NCI-H2081 (cell line): ENCODE data around the gene FGF14.

ENCODE experiments used
- DNase-seq, 2 experiments: peaks; one replicate each; lab custom pipeline; 2025; lab: John Stamatoyannopoulos, UW

The FGF14 gene

GRCh38 chr13:101792189-101792588 lies 609.7 kb downstream of the FGF14 start:
- DNase-seq: no peak

GRCh38 chr13:101785858-101786257 lies 616.0 kb downstream of the FGF14 start:
- peak; percentile 25 to 76 for DNase-seq

GRCh38 chr13:101784313-101784712 lies 617.5 kb downstream of the FGF14 start:
- no peak for DNase-seq

GRCh38 chr13:101783554-101783953 lies 618.3 kb downstream of the FGF14 start:
- no peak for DNase-seq

GRCh38 chr13:101780211-101780610 lies 621.6 kb downstream of the FGF14 start:
- no peak for DNase-seq

- no peak for DNase-seq
These were observed 622.7 kb downstream of the FGF14 start for GRCh38 chr13:101779147-101779546.

- no peak for DNase-seq
These were observed 626.6 kb downstream of the FGF14 start for GRCh38 chr13:101775267-101775666.

- no peak for DNase-seq
These were observed 627.5 kb downstream of the FGF14 start for GRCh38 chr13:101774393-101774792.

- DNase-seq: no peak
These were observed 628.8 kb downstream of the FGF14 start for GRCh38 chr13:101773062-101773461.

- no peak for DNase-seq
These were observed 634.7 kb downstream of the FGF14 start for GRCh38 chr13:101767131-101767530.

- no peak for DNase-seq
These were observed 638.7 kb downstream of the FGF14 start for GRCh38 chr13:101763191-101763590.

GRCh38 chr13:101757446-101758039 lies 644.3 kb downstream of the FGF14 start:
- DNase-seq: peak; percentile 54 to 59

GRCh38 chr13:101755228-101755887 lies 646.5 kb downstream of the FGF14 start:
- DNase-seq: no peak

GRCh38 chr13:101752432-101752831 lies 649.4 kb downstream of the FGF14 start:
- DNase-seq: no peak

- peak; percentile 59 to 88 for DNase-seq
These were observed 650.4 kb downstream of the FGF14 start for GRCh38 chr13:101751488-101751887.

- no peak for DNase-seq
These were observed 652.3 kb downstream of the FGF14 start for GRCh38 chr13:101749584-101749983.

GRCh38 chr13:101747039-101747438 lies 654.8 kb downstream of the FGF14 start:
- no peak for DNase-seq

GRCh38 chr13:101746513-101746912 lies 655.3 kb downstream of the FGF14 start:
- no peak for DNase-seq

GRCh38 chr13:101739382-101740178 lies 662.3 kb downstream of the FGF14 start:
- no peak for DNase-seq

- no peak for DNase-seq
These were observed 663.5 kb downstream of the FGF14 start for GRCh38 chr13:101738336-101738735.

- DNase-seq: peak; percentile 6 to 34
These were observed 665.3 kb downstream of the FGF14 start for GRCh38 chr13:101736566-101736965.

GRCh38 chr13:101730420-101731000 lies 671.3 kb downstream of the FGF14 start:
- peak; percentile 71 to 92 for DNase-seq

- DNase-seq: no peak
These were observed 673.2 kb downstream of the FGF14 start for GRCh38 chr13:101728615-101729014.
